ENCODE data around the gene BBLN.
"Not testable (repeated sequence)": the region's sequence is repeated elsewhere in the genome, so short reads cannot be mapped to it uniquely, and the experiment has no call there.

The BBLN gene

GRCh38 chr9:128164307-128164885 lies 4.3 kb downstream of the BBLN start:
- no peak for DNase-seq

GRCh38 chr9:128166169-128166568 lies 6.1 kb downstream of the BBLN start:
- DNase-seq = no peak

GRCh38 chr9:128167209-128167608 lies 7.1 kb downstream of the BBLN start:
- no peak for DNase-seq

GRCh38 chr9:128168731-128169308 lies 8.8 kb downstream of the BBLN start:
- no peak for DNase-seq

GRCh38 chr9:128169492-128169891 lies 9.4 kb downstream of the BBLN start:
- no peak for DNase-seq

DNA sequence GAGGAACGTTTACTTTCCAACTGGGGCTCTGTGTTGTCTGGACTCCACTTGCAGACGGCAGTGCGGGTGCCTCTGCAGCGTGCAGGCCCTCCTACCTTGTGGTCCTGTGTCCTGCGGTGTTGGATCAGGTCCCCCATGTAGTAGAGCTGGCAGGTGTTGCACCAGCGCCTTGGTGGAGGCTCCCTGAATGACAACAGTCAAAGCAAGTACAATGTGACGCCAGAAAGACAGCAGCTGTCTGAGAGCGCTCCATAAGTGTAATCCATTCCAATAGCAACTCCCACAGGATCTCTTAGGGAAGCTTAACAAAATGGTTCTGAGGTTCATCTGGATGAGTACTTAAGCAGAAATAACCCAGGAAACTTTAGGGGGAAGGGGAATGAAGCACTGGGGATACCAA lies 9.9 kb downstream of the BBLN start:
- no peak for DNase-seq

GRCh38 chr9:128174062-128174461 lies 14.0 kb downstream of the BBLN start:
- no peak for DNase-seq

DNA sequence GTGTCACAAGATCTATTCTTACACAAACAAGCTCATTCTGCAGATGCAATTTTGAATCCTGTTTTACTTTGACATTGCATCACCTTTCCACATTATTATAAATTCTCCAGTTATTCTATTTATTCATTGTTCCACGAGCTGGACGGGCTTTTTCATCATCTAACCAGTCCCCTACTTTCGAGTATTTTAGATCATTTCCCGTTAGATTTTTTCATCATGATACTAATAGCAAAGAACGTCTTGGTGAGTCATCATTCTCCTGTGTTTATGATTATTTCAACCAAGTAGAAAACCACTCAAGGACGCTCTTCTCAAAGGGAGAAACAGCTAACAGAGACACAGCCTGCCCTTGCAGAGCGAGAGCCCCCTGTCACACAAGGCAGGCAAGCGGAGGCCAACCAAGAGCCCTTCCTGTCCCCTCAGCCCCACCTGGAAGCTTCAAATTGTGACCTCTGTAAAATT lies 15.1 kb downstream of the BBLN start:
- no peak for DNase-seq

DNA sequence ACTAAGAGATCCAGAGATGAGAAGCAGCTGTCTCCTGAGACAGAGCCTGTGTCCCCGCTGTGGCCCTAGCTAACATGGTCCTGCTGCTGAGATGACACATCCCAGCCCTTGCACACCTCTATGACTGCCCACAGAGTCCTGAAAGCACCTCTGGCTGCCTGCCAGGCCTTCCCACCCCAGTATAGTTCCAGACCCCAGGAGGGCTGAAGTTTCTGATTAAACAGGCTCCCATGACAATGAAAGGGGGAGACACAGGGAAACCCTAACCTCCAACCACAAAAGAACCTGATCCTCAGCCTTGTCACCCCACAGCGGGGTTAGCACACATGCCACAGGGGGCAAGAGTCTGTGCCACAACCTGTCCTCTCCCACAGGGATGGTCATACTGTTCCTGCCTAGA lies 15.7 kb downstream of the BBLN start:
- no peak for DNase-seq

GRCh38 chr9:128178806-128179431 lies 18.9 kb downstream of the BBLN start:
- no peak for DNase-seq

DNA sequence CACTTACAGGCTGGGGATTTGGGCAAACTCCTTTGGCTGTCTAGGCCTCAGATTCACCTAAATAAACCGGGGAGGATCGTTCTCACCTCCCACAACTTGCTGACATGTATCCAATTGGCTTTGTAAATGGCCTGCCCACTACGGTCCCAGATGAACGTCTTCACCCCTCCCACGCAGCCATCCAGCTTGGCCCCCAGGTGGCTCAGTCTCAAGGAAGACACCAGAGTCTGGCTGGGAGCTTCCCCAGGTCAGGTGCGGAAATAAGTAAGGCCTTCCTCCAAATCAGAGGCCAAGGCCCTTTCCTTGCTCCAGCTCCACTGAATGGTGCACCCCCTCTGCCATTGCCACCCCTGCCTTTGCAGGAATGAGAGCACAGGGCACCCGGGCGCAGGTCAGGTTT lies 19.9 kb downstream of the BBLN start:
- DNase-seq = no peak

GRCh38 chr9:128180447-128180846 lies 20.4 kb downstream of the BBLN start:
- no peak for DNase-seq

DNA sequence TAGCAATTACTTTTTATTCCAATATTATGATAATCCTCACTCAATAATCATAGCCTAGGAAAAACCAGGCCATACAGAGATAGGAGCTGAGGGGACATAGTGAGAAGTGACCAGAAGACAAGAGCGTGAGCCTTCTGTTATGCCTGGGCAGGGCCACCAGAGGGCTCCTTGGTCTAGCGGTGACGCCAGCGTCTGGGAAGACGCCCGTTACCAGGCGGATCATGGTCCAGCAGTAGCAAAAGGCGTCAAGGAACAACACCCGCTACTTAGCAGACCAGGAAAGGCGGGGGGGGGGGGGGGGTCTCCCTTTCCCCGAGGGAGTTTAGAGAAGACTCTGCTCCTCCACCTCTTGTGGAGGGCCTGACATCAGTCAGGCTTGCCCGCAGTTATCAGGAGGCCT lies 21.4 kb downstream of the BBLN start:
- DNase-seq = not testable (repeated sequence)

DNA sequence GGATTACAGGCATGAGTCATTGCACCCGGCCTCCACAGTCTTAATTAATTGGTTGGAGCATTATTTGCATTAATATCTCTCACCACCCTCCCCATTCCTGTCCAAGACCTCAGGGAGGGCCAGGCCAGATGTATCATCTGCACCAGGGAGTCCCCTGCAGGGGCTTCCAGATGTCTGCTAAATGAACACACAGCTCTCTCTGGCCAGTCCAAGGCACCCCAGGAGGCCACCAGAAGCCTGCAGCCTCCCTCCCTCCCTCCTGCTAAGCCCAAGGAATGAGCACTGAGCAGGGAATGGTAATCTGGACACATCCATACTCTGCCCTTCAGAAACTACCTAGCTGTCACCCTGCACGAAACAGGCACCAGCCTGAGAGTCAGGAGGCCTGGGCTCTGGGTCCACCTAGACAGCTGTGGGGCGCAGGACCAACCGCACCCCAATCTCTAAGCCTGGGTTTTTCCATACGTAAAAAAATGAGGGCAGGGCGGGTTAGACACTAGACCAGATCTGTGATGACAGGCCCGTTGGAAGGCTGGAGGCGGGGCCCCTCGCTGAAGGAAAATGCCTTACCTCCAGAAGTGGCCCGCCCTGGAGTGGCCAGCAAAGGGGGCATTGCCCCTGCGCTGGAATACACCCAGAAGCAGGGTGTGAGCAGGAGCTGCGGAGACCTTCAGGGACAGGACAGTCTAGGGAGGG lies 23.0 kb downstream of the BBLN start:
- DNase-seq = no peak

GRCh38 chr9:128185979-128186965 lies 26.2 kb downstream of the BBLN start:
- no peak for DNase-seq

DNA sequence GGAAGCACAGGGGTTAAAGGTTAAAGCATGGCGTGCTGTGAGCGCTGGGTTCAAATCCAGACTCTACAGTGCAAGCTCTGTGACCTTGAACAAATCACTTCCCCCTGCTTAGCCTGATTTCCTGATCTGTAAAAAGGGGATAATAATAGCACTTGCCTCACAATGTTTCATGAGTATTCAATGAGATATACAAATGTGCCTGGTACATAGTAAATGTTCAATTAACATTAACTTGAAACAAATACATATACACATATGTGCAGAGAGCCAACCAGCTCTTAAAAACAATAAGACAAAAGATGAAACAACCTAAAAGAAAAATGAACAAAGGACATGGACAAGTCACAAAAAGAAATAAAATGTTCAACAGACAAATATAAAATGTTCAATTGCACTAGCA lies 27.3 kb downstream of the BBLN start:
- no peak for DNase-seq

DNA sequence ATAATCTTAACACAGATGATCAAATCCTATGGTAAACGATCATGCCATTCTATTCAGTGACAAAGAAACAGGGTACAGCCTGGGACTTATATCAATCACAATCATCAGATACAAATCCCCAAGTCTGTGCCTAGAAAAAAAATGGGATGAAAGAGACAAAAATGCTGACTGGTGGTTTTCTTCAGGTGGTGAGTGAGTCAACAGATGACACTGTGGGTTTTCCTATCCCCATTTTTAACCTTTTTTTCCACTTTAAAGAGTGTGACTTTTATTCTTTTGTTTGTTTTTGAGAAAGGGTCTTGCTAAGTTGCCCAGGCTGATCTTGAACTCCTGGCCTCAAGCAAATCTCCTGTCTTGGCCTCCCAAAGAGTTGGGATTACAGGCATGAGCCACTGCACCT lies 28.1 kb downstream of the BBLN start:
- DNase-seq = no peak

GRCh38 chr9:128190013-128190412 lies 29.9 kb downstream of the BBLN start:
- no peak for DNase-seq

GRCh38 chr9:128190516-128191405 lies 30.7 kb downstream of the BBLN start:
- DNase-seq = peak; percentile 18

DNA sequence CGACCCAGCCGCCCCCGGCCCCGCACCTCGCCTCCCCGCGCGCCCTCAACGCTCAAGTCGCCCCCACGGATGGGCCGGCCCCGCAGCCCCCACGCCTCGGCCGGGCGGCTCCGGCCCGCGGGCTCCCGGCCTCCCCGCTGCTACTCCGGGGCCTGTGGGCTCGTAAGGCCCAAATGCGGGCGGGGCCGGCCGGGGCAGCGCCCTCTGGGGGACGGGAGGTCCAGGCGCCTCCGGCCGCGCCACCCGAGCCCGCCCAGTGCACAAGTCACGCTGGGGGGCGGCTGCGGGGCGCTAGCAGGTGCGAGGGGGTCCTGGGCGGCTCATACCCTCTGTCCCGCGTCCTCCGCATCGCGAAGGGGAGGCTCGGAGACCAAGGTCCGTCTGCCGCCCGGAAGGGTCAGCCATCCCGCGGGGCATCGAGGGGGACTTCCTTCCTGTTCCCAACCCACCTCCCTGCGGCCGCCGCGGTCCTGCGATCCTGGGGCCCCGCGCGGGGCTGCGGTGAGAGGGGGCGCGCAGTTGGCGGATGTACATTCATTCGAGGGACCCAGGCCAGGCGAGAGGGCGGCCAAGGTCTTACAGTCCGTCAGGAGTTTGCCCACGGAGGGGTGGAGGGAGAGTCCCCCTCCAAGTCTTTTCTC lies 31.5 kb downstream of the BBLN start, which contains the start of gene CIZ1:
Gene CIZ1, minus strand, starts transcription at position 167 of the 641 bp plus-strand sequence. CDS start 715 bp downstream, outside the sequence.
- peak; percentile 84 for DNase-seq

Data from CD4-positive, alpha-beta T cell treated with Interleukin-17A for 4 hours (primary cell).